Astrocyte (in vitro differentiated cells and primary cell): Measurements from ENCODE around the gene ACOT12. TPM values are rescaled to one million over a fixed set of nuclear protein-coding genes. Genes with fewer than 3 reads are reported as not detected.

Experiments used
- DNase-seq: peaks from one replicate; pipeline ENCODE4 v3.0.0-alpha.2; 2010; ENCODE audit warnings: low read depth
- FAIRE-seq: peaks from 2 replicates; lab custom pipeline; 2011; peaks lifted over from hg19 to GRCh38; lab: Jason Lieb, UNC
- H2AFZ ChIP-seq: 2 replicates; pipeline ENCODE4 v1.6.0; 2012; ENCODE audit warnings: low read depth, low read length, inconsistent platforms
- H3K27ac ChIP-seq: 2 replicates; pipeline ENCODE4 v1.5.1; 2011; ENCODE audit warnings: low read depth, low read length, inconsistent platforms
- H3K27me3 ChIP-seq: 2 replicates; pipeline ENCODE4 v1.6.0; 2011; ENCODE audit warnings: low read length, inconsistent platforms; ENCODE audit not compliant: insufficient read depth
- H3K36me3 ChIP-seq: 2 replicates; pipeline ENCODE4 v1.5.1; 2011; ENCODE audit warnings: low read length, inconsistent platforms; ENCODE audit not compliant: insufficient read depth
- H3K4me1 ChIP-seq: 2 replicates; pipeline ENCODE4 v1.5.1; 2011; ENCODE audit warnings: low read length, inconsistent platforms; ENCODE audit not compliant: insufficient read depth
- H3K4me2 ChIP-seq: 2 replicates; pipeline ENCODE4 v1.6.0; 2012; ENCODE audit warnings: low read length, inconsistent platforms
- H3K4me3 ChIP-seq: 2 replicates; pipeline ENCODE4 v1.5.1; 2011; ENCODE audit warnings: low read depth, mild to moderate bottlenecking, low read length, inconsistent platforms; ENCODE audit not compliant: insufficient read depth
- H3K79me2 ChIP-seq: 2 replicates; pipeline ENCODE4 v1.6.0; 2012; ENCODE audit warnings: mild to moderate bottlenecking, low read length, inconsistent platforms; ENCODE audit not compliant: insufficient read depth
- H3K9ac ChIP-seq: 2 replicates; pipeline ENCODE4 v1.6.0; 2012; ENCODE audit warnings: mild to moderate bottlenecking, low read length, inconsistent platforms
- H3K9me3 ChIP-seq: 2 replicates; pipeline ENCODE4 v1.5.1; 2012; ENCODE audit warnings: low read depth, mild to moderate bottlenecking, low read length, inconsistent platforms; ENCODE audit not compliant: insufficient read depth
- H4K20me1 ChIP-seq: 2 replicates; pipeline ENCODE4 v1.6.0; 2012; ENCODE audit warnings: low read length, inconsistent platforms; ENCODE audit not compliant: insufficient read depth
- H3K27ac Mint-ChIP-seq: one replicate; pipeline ENCODE4 v1.8.0; 2021; ENCODE audit warnings: mild to moderate bottlenecking, mixed read lengths; ENCODE audit not compliant: unreplicated experiment
- H3K27me3 Mint-ChIP-seq: one replicate; pipeline ENCODE4 v1.8.0; 2021; ENCODE audit warnings: low read depth, mixed read lengths; ENCODE audit not compliant: unreplicated experiment
- H3K36me3 Mint-ChIP-seq: one replicate; pipeline ENCODE4 v1.8.0; 2021; ENCODE audit warnings: low read depth, mixed read lengths; ENCODE audit not compliant: unreplicated experiment
- H3K4me1 Mint-ChIP-seq: one replicate; pipeline ENCODE4 v1.8.0; 2021; ENCODE audit warnings: low read depth, mixed read lengths; ENCODE audit not compliant: unreplicated experiment
- H3K4me3 Mint-ChIP-seq: one replicate; pipeline ENCODE4 v1.8.0; 2021; ENCODE audit warnings: mild to moderate bottlenecking, moderate library complexity, mixed read lengths; ENCODE audit not compliant: unreplicated experiment
- H3K9me3 Mint-ChIP-seq: one replicate; pipeline ENCODE4 v1.8.0; 2021; ENCODE audit warnings: mild to moderate bottlenecking, mixed read lengths; ENCODE audit not compliant: unreplicated experiment
- CTCF ChIP-seq: IDR thresholded peaks from 2 replicates; pipeline ENCODE4 v1.5.1; 2011; ENCODE audit warnings: low read depth, mild to moderate bottlenecking, inconsistent platforms, low read length, moderate library complexity; ENCODE audit not compliant: insufficient read depth
- EZH2 ChIP-seq: IDR thresholded peaks from 2 replicates; pipeline ENCODE4 v1.6.1; 2012; ENCODE audit warnings: mild to moderate bottlenecking, low read length, inconsistent platforms; ENCODE audit not compliant: insufficient read depth
- total RNA-seq: library from RNA; stranded (reverse); gene quantifications from 2 replicates; pipeline ENCODE4 v1.2.1, GENCODE V29; 2021

ACOT12 gene
- total RNA-seq, 1 donor from 2014 or later = 0.09 TPM

- H3K9ac ChIP-seq = no peak overlapping the region
- H3K4me2 ChIP-seq = no peak overlapping the region
- no peaks in the 10 kb centered on the region for H3K27me3 Mint-ChIP-seq
- H2AFZ ChIP-seq = no peak overlapping the region
- H4K20me1 ChIP-seq = no peaks in the 10 kb centered on the region
- H3K4me3 Mint-ChIP-seq = no peak overlapping the region
- no peak overlapping the region for H3K4me3 ChIP-seq
- no peak overlapping the region for H3K27ac Mint-ChIP-seq
- no peak for TF ChIP-seq CTCF
- TF ChIP-seq EZH2 = no peak
- no peaks in the 10 kb centered on the region for H3K4me1 ChIP-seq
- no peaks in the 10 kb centered on the region for H3K9me3 Mint-ChIP-seq
- FAIRE-seq = no peak
- no peaks in the 10 kb centered on the region for H3K36me3 ChIP-seq
- no peaks in the 10 kb centered on the region for H3K79me2 ChIP-seq
- no peak for DNase-seq
- no peak overlapping the region for H3K27ac ChIP-seq
- H3K27me3 ChIP-seq = no peaks in the 10 kb centered on the region
- no peaks in the 10 kb centered on the region for H3K4me1 Mint-ChIP-seq
- no peaks in the 10 kb centered on the region for H3K9me3 ChIP-seq
- no peaks in the 10 kb centered on the region for H3K36me3 Mint-ChIP-seq
Observed at GRCh38 chr5:81401266-81401665, 7.3 kb upstream of the ACOT12 start.

- Mint-ChIP-seq H3K27me3 (peaks cover under 1% of the 10 kb centered on the region), H3K4me3 (no peak overlapping the region), H3K9me3 (no peaks in the 10 kb centered on the region), H3K4me1 (no peaks in the 10 kb centered on the region), H3K27ac (no peak overlapping the region), H3K36me3 (no peaks in the 10 kb centered on the region)
- H4K20me1 ChIP-seq = no peaks in the 10 kb centered on the region
- no peaks in the 10 kb centered on the region for H3K36me3 ChIP-seq
- no peak for DNase-seq
- no peak overlapping the region for H2AFZ ChIP-seq
- TF ChIP-seq EZH2 (no peak), CTCF (no peak)
- H3K9ac ChIP-seq = no peak overlapping the region
- no peaks in the 10 kb centered on the region for H3K27me3 ChIP-seq
- H3K27ac ChIP-seq = no peak overlapping the region
- no peak for FAIRE-seq
- no peaks in the 10 kb centered on the region for H3K79me2 ChIP-seq
- H3K4me1 ChIP-seq = no peaks in the 10 kb centered on the region
- no peaks in the 10 kb centered on the region for H3K9me3 ChIP-seq
- no peak overlapping the region for H3K4me2 ChIP-seq
- H3K4me3 ChIP-seq = no peak overlapping the region
Observed at GRCh38 chr5:81400375-81400774, 6.4 kb upstream of the ACOT12 start.

- Histone ChIP-seq H3K27ac (no peak overlapping the region), H3K9ac (no peak overlapping the region), H3K9me3 (peaks cover 2% of the 10 kb centered on the region), H3K4me1 (no peaks in the 10 kb centered on the region), H3K79me2 (no peaks in the 10 kb centered on the region), H3K4me3 (no peak overlapping the region), H3K36me3 (no peaks in the 10 kb centered on the region), H3K4me2 (no peak overlapping the region), H2AFZ (no peak overlapping the region), H3K27me3 (no peaks in the 10 kb centered on the region), H4K20me1 (no peaks in the 10 kb centered on the region)
- H3K27ac Mint-ChIP-seq = no peak overlapping the region
- H3K27me3 Mint-ChIP-seq = peaks cover 6% of the 10 kb centered on the region
- H3K4me3 Mint-ChIP-seq = no peak overlapping the region
- peaks cover 3% of the 10 kb centered on the region for H3K9me3 Mint-ChIP-seq
- DNase-seq (no peak), FAIRE-seq (no peak)
- H3K36me3 Mint-ChIP-seq = no peaks in the 10 kb centered on the region
- H3K4me1 Mint-ChIP-seq = no peaks in the 10 kb centered on the region
- TF ChIP-seq EZH2 (no peak), CTCF (no peak)
Observed at GRCh38 chr5:81398741-81399140, 4.8 kb upstream of the ACOT12 start.
